HG03064 (cell line): ENCODE data around the gene ATP5PF.
"Not testable (repeated sequence)": the region's sequence is repeated elsewhere in the genome, so short reads cannot be mapped to it uniquely, and the experiment has no call there.

Experiments used
- ATAC-seq: cut with Tn5 transposase; IDR thresholded peaks from one replicate; pipeline ENCODE4 v1.9.1; 2021; ENCODE audit warnings: low read depth; ENCODE audit not compliant: unreplicated experiment

Gene ATP5PF

DNA sequence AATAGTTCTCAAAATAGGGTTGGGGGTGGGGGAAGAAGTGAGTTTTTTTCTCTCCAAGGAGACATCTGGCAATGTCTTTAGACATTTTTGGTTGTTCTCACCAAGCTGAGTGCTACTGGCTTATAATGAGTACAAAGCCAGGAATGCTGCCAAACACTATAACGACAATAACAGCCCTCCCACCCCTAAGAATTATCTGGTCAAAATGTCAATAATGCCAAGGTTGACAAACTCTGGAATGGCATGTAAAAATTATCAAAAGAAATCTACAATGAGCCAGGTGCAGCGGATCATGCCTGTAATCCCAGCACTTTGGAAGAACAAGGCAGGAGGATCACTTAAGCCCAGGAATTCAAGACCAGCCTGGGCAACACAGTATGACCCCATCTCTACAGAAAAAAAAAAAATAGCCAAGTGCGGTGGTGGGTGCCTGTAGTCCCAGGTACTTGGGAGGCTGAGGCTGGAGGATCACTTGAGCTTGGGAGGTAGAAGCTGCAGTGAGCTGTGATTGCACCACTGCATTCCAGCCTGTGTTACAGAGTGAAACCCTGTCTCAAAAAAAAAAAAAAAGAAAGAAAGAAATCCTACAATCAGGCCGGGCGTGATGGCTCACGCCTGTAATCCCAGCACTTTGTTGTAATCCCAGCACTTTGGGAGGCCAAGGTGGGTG is 2.5 kb downstream of the ATP5PF start:
- ATAC-seq, result no peak

DNA sequence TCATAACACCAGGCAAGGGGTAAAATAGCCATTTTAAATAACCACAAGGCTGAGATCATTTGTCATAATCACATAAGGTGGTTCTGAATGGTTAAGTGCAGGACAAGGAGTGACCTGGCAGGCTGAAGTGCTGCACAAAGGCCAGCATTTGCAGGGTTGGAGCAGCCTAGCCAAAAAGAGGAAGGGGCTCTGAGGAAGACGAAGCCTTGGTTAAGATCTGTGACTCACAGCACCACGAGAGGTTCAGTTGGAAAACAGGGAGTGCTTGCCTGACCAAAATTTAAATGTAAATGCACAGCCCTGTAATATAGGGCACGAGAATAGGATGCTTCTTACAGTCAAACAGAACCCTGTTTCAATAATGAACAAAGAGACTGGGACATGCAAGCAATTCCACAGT is 12.1 kb downstream of the ATP5PF start:
- ATAC-seq, result no peak

- ATAC-seq, result no peak
Observed at GRCh38 chr21:25721987-25722386, 12.7 kb downstream of the ATP5PF start.

DNA sequence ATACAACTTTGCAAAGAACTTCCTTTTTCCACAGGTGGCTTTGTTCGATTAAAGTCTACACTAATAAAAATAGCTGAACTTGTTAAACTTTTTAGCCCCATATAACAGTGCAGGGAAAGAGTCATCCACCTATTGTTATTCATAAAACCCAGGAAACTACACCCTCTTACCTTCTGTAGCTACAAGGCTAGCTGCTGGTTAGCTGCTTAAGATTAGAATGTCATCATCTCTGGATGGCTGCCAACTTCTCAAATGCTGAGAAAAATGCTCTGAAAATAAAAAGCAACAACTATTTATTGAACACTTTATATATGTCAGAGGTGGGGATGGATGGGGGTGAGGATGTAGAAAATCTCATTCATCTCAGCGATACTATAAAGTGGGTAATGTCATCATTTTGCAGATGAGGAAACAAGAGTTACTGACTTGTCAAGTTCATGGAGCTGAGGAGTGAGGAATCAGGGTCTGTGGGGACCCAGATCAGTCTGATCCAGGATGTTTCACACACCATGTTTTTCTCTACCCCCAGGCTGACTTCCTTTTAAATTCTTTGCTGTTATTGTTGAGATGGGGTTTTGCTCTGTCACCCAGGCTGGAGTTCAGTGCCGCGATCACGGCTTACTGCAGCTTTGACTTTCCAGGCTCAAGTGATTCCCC is 17.1 kb downstream of the ATP5PF start:
- no peak for ATAC-seq

DNA sequence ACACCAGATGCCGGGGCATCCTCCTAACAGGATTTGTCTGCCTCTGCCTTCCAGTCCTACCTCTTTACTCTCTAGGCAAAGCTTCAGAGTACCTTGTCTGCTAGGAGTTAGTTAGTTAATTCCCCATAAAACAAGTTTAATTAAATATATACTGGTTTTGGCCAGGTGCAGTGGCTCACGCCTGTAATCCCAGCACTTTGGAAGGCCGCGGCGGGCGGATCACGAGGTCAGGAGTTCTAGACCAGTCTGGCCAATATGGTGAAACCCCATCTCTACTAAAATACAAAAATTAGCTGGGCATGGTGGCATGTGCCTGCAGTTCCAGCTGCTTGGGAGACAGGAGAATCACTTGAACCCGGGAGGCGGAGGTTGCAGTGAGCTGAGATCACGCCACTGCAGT is 20.6 kb downstream of the ATP5PF start:
- ATAC-seq, result not testable (repeated sequence)

DNA sequence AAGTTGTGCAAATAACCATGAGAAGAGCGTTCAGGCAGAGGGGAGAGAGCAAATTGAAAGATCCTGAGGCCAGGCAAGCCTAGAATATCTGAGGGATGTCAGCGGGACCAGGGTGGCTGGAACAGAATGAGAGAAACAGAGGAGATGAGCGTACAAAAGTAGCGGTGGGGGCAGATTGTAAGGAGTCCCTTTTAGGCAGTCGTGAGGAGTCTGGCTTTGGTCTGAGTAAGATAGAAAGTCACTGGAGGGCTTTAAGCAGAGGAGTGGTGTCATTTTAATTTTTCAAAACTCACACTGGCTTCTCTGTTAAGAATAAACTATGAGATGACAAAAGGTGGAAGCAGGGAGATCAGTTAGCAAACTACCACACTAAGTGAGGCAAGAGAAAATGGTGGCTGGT is 24.2 kb downstream of the ATP5PF start:
- no peak for ATAC-seq

GRCh38 chr21:25709684-25710265 is 24.9 kb downstream of the ATP5PF start:
- ATAC-seq, result no peak

GRCh38 chr21:25708467-25709065 is 26.1 kb downstream of the ATP5PF start:
- ATAC-seq, result no peak

- no peak for ATAC-seq
Observed at GRCh38 chr21:25701529-25701928, 33.2 kb downstream of the ATP5PF start.

DNA sequence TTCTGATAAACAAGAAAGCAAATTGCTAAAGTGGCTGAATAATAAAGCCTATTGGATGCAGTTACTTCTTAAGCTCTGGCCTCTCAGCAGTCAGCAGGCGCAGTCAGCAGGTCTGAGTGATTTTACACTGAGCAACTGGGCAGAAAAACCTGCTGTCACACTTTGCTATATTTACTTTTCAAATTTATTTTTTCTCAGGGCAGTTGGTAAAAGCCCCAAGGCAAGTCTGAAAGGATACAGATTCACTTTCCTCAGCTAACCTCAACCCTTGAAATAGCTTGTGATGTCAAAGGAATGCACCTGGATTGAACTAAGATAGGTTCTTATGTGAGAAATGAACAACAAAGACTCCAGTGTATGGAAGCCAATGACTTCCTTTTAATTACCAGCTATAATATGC is 34.0 kb downstream of the ATP5PF start:
- no peak for ATAC-seq

GRCh38 chr21:25695461-25695860 is 39.2 kb downstream of the ATP5PF start:
- ATAC-seq, result not testable (repeated sequence)

- ATAC-seq, result no peak
Observed at GRCh38 chr21:25691976-25692375, 42.7 kb downstream of the ATP5PF start.

- no peak for ATAC-seq
Observed at GRCh38 chr21:25689226-25689625, 45.5 kb downstream of the ATP5PF start.

GRCh38 chr21:25688275-25689155 is 46.2 kb downstream of the ATP5PF start:
- ATAC-seq, result no peak

- no peak for ATAC-seq
Observed at GRCh38 chr21:25687787-25688186, 46.9 kb downstream of the ATP5PF start.

GRCh38 chr21:25682382-25682781 is 52.3 kb downstream of the ATP5PF start:
- ATAC-seq, result no peak

DNA sequence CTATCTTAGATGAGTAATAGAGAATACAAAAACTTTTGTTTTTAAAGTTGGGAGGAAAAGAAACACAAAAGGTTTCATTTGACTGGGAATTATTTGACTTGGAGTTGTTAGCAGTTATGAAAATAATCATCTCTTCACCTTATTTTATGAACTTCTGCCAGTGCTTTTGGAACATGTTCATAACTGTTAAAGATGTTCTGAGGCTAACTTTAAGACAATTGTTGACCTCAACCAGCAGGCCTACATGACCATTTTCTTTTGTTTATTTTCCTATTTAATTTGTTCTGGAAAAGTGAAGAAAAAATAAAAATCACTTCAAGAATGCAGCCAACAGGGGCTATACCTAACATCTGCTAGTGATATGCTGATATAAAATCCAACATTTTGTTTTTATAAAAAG is 58.3 kb downstream of the ATP5PF start:
- ATAC-seq, result no peak
